ENCODE measurements around the gene ZMAT3.

DNA sequence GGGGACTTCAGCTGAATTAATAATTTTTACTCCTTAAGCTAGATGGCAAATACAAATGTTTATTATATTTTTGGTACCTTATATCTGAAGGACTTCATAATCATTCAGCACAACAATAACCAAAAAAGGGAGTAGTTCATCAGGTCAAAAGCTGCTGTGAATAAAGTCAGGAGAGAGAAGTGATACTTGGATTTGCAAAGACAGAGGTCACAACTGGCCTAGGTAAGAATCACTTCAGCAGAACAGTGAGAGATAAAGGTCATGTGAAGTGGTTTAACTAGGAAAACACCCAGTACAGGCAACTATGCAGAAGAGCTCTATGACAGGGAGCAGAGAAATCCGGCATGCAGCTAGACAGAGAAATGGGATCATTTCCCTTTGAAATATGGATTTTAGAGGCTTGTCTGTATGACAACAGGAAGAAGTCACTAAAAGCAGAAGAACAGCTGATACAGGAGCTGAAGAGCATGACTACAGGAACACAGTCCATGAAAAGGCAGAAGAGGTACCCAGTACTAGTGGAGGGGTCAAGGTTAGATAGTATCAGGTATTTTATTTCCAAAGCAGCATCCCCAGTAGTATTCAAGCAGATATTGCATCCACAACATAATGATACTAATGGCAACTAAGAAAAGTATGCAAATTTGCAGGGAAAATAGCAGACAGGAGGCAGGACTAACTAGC, 25.7 kb downstream of the ZMAT3 start:
- no peak for TF ChIP-seq POLR2A (IDR thresholded peaks at IDR 0.05; ENCODE audit: low read depth, low read length)
- TF ChIP-seq TAF1 (IDR thresholded peaks at IDR 0.05; ENCODE audit: borderline replicate concordance, low read depth, low read length) = no peak
- no peak for TF ChIP-seq POLR2AphosphoS5 (IDR thresholded peaks at IDR 0.05; ENCODE audit: low read depth, low read length)
